HG02588 (cell line): ENCODE data around the gene CSF1.
"Not testable (repeated sequence)": the region's sequence is repeated elsewhere in the genome, so short reads cannot be mapped to it uniquely, and the experiment has no call there.

Experiments
- ATAC-seq: cut with Tn5 transposase; IDR thresholded peaks from one replicate; pipeline ENCODE4 v1.9.1; 2021; ENCODE audit warnings: mild to moderate bottlenecking, moderate library complexity; ENCODE audit not compliant: unreplicated experiment

CSF1 gene

DNA sequence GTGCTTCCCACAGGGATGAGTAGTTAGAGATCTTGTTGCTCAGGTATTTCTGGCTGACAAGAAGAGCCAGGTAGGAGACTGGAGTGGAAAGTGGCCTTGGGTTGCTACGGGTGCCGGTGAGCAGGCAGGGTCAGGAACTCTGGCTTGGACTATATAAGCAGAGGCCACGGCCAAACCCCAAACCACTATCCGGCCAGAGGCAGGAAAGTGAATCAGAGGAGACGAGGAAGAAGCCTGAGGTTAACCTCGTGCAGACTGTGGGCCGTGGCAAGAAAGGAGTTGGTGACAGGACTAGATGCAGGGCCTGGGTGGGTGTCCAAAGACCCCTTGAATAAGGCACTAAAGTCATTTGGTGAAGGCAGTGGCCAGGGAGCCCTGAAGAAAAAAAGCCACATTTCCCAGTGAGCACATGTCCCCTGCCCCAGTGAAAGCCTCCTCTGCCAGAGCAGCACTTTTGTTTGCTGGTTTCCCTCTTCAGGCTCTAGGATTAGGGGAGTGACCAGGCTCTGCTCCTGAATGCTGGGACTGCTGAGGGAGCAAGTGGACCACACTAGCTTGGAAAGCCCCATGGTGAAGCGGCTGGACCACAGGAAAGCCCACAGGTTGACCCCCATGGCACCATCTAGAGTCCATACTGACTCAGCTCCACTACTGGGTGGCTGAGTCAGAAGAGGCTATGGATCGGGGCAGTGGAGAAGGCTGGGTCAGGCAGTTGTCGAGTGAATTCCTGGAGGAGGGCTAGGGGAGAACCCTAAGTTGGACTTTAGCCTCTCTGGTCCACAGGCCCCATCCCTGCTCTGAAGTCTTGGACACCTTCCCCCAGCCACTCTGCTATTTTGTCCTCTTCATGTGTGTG, 23.4 kb downstream of the CSF1 start:
- no peak for ATAC-seq

DNA sequence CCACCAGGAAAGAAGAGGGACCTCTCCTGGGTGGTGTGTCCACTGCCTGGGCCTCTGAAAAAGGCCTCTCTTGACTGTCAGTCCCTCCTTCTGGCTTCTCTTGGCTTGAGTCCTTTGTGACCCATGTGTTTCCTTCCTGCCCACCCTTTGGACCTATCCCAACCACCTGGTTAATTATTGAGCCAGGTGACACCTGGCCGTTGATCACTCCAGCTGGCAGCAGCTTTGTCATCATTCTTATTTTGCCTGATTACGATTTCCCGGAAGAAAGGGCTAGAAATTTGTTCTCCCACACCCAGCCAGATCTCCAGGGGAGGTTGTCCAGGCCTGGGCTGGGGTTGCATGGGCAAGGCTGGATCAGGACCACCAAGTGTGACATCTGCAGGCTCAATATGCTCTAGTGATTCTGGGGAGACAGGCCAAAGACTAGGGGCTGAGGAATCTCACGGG, 24.8 kb downstream of the CSF1 start:
- ATAC-seq, result no peak

DNA sequence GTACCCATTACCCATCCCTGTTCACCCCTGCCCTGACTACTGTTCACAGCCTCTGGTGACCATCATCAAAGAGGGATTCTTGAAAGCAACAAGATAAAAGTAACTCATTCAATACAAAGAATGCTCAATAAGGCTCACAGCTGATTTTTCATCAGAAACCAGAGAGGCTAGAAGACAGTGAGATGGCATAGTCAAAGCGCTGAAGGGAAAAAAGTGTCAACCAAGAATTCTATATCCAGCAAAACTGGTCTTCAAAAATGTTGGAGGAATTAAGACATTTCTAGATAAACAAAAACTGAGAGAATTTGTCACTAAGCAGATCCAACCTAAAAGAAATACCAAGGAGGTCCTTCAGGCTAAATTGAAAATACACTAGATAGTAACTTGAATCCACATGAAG, 27.1 kb downstream of the CSF1 start:
- no peak for ATAC-seq

DNA sequence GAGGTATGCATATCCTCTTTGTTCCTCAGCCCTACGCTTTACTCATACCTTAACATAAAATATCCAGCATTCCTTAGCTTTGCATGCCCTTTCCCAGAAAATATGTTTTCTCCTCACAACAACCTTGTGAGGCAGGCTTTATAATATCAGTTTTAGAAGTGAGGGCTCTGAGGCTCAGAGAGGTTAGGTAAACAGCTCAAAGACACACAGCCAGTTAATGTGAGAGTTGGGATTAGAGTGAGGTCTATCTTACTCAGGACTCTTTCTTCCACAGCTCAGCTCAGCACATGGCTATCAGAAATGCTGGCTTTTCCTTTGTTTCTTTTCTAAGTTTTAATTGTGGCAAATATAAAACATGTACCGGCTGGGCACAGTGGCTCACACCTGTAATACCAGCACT, 27.9 kb downstream of the CSF1 start:
- no peak for ATAC-seq

DNA sequence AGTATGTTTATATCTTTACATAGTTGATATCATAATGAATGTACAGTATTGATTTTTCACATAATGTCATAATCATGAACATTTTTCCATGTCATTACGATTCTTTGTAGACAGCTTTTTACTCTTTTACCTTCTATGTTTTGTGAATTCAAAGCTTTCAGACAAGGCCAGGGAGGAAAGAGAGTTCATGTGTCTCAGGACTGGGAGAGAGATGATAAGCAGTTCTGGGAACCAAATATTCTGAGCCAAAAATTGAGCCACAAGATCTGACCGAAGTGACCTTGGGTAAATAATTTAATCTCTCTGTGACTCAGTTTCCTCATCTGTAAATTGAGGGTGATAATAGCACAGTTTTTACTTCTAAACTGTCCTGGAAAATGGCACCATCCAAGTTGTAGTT, 31.8 kb downstream of the CSF1 start:
- ATAC-seq, result no peak

DNA sequence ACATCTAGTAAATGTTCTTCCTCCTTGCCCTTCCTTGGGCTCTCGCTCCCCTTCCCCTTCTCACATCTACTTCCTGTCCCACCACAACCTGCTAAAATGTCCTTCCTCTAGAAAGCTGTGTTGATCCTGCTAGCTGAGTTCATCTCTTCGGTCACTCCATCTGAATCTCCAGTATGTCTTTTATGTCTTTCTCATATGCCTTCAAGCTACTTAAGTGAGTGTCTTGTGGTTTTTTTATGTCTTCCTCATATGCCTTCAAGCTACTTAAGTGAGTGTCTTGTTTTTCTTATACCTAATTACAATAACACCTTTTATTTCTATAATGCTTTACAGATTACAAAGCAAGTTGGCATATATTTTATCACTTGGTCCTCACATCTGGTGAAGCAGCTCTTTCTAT, 33.9 kb downstream of the CSF1 start:
- no peak for ATAC-seq

DNA sequence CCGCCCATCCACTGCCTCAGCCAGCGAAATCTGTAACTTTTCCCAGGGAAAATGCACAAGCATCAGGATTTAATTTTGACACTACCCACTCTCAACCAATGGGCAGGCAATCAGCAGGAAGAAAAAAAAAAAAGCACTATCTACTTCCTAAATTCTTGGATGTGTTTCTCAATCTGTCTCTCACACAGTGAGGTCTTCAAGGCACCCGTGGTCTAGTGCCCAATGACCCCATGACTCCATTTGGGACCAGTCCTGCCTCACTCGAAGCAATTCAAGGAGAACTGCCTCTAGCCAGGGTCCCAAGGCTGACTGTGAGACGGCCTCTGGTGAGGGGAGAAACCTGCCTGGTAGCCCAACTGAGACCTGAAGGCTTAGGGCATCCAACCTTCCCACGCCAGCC, 35.9 kb downstream of the CSF1 start:
- no peak for ATAC-seq

DNA sequence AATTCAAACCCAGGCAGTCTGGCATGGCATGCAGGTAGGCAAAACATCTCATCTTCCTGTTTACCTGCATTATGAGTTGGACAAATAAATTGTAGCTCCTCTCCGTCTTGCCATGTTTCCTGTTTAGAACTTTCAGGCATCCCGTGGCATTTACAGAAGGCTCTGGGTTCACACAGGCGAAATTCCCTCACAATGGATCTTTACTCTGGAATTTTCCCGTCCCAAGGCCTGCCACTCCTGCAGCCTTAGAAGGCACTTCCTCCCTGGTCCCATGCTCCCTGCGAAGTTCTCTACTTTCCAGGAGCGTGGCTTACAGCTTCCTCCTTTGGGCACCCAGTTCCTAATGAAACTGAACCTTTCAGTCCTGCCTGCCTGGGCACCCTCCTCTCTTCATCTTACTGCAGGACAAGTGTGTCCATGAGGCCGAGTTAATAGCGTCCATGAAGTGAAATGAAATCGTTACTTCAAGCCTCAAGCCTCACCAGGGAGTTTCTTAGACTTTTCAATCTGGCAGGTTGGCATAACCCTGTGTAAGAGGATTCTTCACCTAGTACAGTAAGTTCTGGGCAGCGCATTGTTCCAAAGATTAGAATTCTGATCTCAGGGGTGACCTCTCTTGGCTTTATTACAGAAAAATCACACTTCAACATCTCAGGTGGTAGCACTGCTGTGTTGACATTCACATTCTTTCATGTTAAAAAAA, 37.1 kb downstream of the CSF1 start:
- no peak for ATAC-seq

DNA sequence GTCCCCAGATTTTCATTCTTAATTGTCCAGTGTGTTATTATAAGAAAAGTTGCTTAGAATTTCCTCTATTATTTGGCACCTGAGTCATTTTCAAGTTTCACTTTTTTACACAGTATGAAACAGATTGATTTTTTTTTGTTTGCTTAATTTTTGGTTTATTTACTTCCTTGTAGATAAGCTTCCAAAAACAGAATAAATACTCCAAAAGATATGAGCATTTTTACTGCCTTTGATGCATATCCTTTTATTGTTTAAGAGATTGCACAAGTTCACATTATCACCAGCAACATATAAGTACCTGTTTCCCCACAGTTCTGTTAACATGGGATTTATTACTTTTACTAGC, 37.6 kb downstream of the CSF1 start:
- no peak for ATAC-seq

DNA sequence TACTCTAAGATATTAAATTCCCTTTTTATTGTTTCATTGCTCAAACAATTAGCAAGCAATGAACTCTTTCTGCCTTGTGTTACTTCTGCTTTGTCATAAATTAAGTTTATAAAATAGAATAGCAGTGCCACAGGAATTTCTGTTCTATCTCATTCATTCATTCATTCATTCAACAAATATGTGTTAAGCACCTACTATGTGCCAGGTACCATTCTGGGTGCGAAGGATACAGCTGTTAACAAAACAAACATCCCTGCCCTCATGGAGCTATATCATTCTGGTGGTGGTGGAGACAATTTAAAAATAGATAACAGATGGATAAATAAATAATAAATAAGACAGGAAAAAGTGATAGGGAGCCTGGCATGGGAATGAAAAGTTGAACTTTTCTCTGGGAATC, 39.4 kb downstream of the CSF1 start:
- ATAC-seq, result no peak

DNA sequence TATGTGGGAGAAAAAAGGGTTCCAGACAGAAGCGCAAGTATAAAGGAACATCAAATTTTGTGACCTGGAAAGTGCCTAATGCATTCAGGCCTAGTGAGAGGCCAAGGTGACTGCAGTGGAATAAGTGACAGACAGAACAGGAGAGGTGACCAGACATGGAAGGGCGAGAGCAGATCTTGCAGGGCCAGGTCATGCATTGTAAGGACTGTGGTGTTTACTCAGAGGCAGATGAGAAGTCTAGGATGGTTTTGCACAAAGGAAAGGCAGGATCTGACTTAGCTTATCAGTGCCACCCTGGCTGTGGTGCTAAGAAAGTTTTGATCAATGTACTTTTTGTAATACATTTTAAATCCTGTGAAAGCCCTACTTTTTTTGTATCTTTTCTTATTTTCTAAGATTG, 39.9 kb downstream of the CSF1 start:
- ATAC-seq, result no peak

DNA sequence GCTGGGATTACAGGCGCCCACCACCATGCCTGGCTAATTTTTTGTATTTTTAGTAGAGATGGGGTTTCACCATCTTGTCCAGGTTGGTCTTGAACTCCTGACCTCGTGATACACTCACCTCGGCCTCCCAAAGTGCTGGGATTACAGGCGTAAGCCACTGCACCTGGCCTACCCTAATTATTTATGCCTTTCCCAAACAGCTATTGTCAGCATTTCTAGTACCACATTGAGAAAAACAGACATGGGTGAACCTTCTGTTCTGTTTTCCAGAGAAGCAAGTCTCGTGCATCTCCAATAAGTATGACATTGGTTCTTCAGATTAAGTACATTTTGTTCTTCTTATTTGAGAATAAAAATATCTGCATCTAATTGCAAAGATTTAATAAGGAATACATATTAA, 40.9 kb downstream of the CSF1 start:
- not testable (repeated sequence) for ATAC-seq

DNA sequence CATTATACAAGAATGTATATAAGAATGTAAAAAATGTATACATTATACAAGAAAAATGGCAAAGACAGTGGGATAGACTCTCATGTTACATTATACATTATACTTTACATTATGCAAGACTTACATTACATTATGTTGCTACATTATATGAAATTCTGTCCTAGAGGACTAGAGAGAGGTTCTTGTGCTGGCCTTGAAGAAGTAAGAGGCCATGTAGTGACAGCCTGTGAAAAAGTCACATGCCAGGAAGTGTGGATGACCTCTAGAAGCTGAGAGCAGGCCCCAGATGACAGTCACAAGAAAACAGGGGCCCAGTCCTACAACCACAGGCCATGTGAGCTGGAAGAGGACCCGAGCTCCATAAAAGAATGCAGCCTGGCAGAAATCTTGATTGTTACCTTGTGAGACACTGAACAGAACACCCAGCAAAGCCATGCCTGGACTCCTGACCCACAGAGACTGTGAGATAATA, 43.4 kb downstream of the CSF1 start:
- no peak for ATAC-seq

DNA sequence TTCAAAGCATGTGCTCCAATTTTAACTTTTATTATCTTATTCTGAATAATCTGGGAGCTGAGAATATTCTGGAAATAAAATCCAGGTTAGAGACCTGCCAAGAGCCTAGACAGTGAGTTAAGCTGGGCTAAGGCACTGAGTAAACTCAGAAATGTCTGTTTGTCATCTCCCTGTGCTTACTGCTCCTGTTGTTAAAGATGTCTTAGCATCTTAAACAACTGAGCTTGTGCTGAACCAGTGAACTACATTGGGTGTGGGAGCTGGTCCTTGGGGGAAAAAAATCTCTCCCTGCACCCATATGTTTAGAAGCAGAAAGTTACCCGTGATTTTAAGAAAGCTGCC, 49.0 kb downstream of the CSF1 start:
- ATAC-seq, result no peak

DNA sequence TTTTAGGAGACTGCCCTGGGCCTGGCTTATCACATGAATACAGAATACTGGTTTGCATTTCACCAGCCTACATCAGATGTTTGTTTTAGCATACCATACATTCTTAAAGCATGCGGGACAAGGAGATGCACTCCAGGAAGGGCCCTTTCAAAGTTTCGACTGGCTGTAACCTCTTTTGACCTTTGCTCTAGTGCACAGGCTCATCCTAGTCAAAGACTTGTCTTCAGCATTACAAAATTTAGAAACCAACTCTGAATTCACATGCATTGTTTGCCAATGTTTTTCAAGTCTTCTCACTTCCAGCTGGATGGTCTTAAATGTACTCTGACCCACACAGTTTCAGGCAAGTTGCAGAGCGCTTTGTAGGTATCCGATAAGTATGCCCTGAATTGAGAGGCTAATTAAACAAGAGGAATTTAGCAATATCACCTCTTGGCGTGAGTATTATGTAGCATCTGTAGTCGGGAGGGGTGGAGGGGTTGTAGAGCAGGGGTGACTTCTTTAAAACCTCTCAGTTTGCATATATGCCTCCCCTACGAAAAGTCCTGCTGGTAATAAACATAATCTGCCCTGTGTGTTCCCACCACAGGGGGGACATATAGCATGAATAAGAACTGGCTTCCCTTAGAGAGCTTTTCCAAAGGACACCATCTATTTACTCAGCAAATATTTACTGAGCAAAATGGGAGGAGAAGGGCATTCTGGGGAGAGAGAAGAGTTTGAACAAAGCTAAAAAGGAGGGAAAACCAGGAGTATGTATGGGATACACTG, 49.5 kb downstream of the CSF1 start:
- no peak for ATAC-seq

DNA sequence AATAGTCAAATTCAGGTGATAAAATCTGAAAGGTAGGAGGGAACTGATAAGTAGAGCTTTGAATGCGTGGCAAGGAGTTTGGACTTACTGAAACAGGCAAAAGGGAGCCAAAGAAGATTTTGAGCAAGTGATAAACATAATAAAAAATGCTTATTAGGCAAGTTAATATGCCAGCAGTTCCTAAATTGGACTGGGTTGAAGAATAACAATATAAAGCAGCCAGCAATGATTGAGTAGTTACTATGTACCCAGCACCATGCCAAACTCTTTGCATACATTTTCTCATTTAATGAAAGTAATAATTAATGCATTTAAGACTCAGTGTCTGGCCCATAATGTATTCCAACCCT, 50.1 kb downstream of the CSF1 start:
- ATAC-seq, result no peak

DNA sequence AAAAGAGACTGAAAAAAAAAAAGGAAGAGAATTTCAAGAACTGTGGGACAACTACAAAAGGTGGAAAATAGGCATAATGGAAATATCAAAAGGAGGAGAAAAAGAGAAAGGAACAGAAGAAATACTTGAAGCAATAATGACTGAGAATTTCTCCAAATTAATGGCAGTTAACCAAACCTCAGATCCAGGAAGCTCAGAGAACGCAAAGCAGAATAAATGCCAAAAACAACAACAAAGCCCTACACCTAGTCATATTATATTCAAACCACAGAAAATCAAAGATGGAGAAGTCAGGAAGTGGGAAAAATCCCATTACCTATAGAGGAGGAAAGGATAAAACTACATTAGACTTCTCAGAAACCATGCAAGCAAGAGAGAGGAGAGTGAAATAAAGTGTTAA, 53.2 kb downstream of the CSF1 start:
- no peak for ATAC-seq

DNA sequence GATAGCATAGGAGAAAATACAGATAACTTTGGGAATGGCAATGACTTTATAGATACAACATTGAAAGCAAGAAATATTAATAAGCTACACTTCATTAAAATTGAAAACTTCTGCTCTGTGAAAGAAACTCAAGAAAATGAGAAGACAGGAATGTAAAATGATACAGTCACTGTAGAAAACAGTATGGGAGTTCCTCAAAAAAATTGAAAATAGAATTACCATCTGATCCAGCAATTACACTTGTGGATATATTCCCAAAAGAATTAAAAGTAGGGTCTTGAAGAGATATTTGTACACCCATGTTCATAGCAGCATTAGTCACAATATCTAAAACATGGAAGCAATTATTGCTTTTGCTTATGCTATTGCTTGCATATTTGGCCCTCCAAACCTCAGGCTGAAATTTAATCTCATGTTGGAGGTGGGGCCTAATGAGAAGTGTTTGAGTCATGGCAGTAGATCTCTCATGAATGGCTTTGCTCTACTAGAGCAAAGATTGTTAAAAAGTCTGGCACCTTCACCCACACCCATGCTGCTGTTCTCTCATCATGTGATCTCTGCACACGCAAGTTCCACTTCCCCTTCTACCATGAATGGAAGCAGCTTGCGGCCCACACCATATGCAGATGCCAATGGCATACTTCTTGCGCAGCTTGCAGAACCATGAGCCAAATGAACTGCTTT, 58.6 kb downstream of the CSF1 start:
- ATAC-seq, result no peak

DNA sequence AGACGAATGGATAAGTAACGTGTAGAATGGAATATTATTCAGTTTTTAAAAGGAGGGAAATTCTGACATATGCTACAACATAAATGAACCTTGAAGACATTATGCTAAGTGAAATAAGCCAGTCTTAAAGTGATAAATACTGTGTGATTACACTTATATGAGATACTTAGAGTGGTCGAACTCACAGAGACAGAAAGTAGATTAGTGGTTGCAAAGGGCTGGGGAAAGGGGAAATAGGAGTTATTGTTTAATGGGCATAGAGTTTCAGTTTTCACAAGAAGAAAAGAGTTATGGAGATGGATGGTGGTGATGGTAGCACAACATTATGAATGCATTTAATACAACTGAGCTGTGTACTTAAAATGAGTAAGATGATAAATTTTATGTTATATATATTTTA, 59.3 kb downstream of the CSF1 start:
- no peak for ATAC-seq

DNA sequence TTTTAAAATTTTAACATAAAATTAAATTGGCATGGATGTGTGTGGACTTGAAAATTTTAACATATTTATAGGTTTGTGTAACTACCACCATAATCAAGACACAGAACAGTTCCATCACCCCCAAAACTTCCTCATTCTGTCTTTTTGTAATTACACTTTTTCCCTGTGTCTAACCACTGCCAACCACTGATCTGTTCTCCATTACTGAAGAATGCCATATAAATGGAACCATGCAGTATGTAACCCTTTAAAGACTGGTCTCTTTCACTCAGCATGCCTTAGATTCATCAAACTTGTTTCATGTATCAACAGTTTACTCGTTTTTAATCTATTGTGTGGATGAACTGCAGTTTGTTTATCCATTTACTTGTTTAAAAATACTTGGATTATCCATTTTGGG, 60.9 kb downstream of the CSF1 start:
- no peak for ATAC-seq

DNA sequence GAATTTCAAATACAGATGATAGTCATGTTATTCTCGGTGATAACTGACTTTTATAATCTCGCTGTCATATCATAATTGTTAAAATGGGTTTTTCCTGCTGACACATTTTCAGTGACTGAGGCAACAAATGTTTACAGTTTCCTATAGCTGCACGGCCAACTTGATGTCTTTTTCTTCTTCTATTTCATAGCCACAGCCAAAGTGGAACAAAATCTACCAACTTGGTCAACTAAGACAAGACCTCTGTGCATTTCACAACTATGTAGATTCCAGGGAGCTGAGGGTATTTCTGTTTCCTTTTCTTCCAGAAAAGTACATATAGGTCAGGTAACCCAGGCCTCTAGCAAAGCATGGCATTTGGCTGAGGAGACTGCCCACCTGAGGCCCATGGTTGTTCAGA, 63.5 kb downstream of the CSF1 start:
- no peak for ATAC-seq
